Measurements from ENCODE around the gene ZP2.

- TF ChIP-seq CTCF (conservative IDR thresholded peaks at IDR 0.05; ENCODE audit: low read length) = no peak
- TF ChIP-seq EZH2phosphoT487 (IDR thresholded peaks at IDR 0.05; ENCODE audit: borderline replicate concordance) = no peak
These were observed 27.4 kb downstream of the ZP2 start for GRCh38 chr16:21183995-21184394.
